HPDE6-E6E7 (cell line): Measurements from ENCODE around the gene HSD17B4.
"Not testable (repeated sequence)": the region's sequence is repeated elsewhere in the genome, so short reads cannot be mapped to it uniquely, and the experiment has no call there.

ENCODE experiments used
- DNase-seq: peaks from one replicate; pipeline ENCODE4 v3.0.0; 2011; ENCODE audit warnings: missing footprints; ENCODE audit errors: extremely low spot score

HSD17B4 gene

DNA sequence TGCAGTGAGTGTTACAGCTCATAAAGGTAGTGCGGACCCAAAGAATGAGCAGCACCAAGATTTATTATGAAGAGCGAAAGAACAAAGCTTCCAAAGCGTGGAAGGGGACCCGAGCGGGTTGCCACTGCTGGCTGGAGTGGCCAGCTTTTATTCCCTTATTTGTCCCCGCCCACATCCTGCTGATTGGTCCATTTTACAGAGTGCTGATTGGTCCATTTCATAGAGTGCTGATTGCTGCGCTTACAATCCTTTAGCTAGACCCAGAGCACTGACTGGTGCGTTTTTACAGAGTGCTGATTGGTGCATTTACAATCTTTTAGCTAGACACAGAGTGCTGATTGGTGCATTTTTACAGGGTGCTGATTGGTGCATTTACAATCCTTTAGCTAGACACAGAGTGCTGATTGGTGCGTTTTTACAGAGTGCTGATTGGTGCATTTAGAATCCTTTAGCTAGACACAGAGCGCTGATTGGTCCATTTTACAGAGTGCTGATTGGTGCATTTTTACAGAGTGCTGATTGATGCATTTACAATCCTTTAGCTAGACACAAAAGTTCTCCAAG lies 19.5 kb upstream of the HSD17B4 start:
- not testable (repeated sequence) for DNase-seq

DNA sequence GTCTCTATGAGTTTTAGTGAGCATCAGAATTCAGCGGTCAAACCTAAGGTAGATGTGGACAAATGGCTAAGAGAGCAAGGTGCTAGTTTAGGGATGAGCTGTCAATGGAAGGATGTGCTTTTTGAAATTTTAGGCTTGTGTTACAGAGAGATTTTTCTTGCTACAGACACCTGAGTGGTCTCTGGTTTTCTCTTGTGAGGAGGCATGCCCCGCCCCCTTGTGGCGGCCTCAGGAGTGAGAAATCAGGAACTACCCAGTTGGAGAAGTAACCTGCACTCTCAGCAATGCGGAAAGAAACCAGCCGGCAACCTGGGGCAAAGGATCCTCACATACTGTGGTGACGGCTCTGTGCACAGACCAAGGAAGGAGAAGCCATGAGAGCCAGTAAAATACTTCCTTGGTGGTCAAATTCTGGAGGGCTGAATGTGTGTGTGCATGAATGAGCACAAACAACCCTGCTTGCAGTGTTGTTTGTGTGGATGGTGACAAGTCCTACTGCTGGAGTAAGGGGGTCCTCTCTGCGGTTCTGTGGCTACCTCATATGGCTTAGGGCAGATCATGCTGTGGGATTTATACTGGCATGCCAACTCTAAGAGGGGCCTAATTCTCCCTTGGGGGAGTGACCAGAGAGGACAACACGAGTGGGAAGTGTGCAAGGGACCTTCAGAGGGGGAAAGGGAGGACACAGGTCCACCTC lies 16.7 kb upstream of the HSD17B4 start:
- no peak for DNase-seq

DNA sequence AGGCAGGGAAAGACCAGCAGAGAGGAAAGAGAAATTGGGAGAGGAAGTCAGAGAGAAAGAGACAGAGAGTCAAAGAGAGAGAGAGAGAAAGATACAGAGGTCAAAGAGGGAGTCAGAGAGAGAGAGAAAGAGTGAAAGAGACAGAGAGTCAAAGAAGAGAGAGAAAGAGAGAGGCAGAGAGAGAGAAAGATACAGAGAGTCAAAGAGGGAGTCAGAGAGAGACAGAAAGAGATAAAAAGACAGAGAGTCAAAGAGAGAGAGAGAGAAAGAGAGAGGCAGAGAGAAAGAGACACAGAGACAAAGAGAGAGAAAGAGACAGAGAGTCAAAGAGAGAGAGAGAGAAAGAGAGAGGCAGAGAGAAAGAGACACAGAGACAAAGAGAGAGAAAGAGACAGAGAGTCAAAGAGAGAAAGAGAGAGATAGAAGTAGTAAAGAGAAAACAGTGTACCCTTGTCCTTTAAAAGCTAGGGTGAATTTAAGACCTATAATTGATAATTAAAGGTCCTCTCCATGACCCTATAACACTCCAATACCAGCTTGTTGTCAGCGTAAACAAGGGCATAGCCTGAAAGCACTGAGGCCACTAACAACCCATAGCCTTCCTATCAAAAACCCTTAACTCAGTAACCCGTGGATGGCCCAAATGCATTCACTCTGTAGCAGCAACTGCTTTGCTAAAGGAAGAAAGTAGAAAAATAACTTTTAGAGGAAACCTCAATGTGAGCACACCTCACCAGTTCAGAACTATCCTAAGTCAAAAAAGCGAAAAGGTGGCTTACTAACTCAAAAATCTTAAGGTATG lies 14.3 kb upstream of the HSD17B4 start:
- DNase-seq: not testable (repeated sequence)

DNA sequence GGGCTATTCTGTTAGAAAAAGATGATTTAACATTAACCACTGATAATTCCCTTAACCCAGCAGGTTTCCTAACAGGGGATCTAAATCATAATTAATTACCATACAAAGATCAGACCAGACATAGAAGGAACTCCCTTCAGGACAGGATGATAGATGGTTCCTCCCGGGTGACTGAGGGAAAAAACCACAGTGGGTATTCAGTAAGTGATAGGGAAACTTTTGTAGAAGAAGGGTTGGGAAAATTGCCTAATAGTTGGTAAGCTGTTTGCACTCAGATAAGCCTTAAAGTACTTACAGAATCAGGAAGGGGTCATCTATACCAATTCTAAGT lies 13.7 kb upstream of the HSD17B4 start:
- not testable (repeated sequence) for DNase-seq

DNA sequence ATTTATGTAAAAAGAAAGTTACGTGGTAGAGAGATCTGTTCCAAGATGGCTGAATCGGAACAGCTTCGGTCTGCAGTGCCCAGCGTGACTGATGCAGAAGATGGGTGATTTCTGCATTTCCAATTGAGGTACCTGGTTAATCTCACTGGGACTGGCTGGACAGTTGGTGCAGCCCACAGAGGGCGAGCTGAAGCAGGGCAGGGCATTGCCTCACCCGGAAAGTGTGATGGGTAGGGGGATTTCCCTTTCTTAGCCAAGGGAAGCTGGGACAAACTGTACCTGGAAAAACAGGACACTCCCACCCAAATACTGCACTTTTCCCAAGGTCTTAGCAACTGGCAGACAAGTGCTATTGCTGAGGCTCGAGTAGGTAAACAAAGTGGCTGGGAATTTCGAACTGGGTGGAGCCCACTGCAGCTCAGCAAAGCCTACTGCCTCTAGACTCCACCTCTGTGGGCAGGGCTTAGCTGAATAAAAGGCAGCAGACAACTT lies 13.1 kb upstream of the HSD17B4 start:
- DNase-seq: no peak

DNA sequence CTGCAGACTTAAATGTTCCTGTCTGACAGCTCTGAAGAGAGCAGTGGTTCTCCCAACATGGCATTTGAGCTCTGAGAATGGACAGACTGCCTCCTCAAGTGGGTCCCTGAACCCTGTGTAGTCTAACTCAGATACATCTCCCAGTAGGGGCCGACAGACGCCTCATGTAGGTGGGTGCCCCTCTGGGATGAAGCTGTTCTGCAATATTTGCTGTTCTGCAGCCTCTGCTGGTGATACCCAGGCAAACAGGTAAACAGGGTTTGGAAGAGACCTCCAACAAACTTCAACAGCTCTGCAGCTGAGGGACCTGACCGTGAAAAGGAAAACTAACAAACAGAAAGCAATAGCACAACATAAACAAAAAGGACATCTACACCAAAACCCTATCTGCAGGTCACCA lies 12.7 kb upstream of the HSD17B4 start:
- DNase-seq: not testable (repeated sequence)

DNA sequence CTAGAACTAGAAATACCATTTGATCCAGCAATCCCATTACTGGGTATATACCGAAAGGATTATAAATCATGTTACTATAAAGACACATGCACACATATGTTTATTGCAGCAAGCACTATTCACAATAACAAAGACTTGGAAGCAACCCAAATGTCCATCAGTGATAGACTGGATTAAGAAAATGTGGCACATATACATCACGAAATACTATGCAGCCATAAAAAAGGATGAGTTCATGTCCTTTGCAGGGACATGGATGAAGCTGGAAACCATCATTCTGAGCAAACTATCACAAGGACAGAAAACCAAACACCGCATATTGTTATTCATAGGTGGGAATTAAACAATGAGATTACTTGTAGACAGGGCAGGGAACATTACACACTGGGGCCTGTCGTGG lies 7.7 kb upstream of the HSD17B4 start:
- not testable (repeated sequence) for DNase-seq

DNA sequence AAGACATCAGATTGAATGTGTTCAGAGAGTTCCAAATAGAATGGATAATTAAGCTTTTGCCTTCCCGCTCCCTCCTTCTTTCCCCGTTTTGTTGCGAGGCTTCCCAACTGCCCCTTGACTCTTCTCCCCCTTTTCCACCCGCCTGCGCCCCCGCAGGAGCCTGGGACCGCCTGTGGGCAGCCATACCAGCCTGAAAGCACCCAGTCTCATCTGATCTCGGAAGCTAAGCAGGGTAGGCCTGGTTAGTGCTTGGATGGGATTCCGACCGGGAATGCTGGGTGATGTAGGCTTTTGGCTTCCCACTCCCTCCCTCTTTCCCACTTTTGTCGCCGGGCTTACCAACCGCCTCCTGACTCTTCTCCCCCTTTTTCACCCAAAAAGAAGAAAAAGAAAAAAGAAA lies 6.8 kb upstream of the HSD17B4 start:
- no peak for DNase-seq

DNA sequence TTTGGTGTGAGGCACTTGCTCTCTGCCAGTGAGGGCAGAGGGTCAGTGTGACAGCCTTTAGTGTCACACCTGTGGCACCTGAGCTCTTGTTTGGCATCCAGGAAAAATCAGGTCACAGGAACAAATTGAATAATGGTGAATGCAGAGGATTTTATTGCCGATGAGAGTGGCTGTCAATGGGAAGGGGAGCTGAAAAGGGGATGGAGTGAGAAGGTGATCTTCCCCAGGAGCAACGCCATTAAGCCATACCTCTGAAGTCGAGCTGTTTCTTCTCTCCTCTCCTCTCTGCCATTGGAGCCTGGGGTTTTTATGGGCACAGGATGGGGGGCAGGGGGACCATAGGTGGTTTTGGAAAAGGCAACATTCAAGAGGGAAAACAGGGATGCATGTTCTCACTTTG lies 2.4 kb upstream of the HSD17B4 start:
- no peak for DNase-seq

DNA sequence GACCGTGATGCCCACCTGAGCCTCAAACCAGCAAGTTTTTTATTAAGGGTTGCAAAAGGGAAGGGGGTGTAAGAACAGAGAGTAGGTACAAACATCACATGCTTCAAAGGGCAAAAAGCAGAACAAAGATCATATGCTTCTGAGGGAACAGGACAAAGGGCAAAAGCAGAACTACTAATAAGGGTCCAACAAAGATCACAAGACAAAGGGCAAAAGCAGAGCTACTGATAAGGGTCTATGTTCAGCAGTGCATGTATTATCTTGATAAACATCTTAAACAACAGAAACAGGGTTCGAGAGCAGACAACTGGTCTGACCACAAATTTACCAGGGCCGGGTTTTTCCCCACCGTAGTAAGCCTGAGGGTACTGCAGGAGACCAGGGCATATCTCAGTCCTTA lies 1.7 kb upstream of the HSD17B4 start:
- not testable (repeated sequence) for DNase-seq

DNA sequence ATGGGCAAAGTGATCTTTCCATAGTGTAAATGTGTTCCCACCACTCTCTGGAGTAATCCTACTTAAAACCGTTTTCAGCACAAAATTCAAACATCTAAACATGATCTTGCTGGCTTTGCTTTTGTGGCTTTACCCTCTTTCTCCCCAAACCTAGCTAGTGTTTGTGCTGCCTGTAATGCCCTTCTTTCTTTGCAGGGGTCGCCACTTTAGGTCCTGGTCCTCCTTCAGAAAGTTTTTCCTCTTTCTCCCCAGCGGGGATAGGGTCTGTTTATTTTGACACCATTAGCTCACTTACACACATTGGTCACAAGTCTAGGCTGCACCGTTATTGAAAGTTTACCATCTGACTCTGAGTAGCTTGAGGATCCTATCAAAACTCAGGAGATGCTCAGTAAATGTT lies 736 bp upstream of the HSD17B4 start:
- no peak for DNase-seq

DNA sequence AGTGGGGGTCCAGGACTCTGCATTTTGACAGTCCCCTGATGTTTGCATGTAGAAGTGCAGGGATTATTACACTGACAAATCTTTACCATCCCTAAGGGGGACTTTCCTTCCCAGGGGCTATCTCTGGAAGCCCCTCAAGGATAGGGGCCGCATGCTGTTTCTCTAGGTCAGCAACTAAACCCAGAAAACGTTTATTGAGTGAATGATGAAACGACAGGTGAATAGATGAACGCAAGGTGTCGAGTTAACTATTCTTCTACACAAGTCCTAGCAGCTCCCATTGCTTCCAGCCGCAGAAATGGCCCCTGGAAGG lies 281 bp upstream of the HSD17B4 start:
- DNase-seq: no peak

DNA sequence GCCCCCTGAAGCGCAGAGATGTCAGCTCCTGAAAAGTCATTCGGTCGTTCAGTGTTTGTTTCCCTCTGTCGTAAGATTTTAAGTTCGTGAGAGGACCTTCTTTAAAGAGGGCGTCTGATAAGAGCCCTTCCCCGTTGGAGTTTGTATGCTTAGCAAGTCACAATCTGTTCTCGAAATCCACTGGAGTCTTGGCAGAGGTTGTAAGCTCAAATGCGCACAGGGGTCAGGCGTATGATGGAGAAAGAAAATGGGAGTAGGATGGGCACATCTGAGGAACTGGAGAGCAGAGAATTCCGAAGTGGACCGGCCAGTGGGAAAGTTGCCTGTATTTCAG lies 710 bp downstream of the HSD17B4 start:
- DNase-seq: no peak

DNA sequence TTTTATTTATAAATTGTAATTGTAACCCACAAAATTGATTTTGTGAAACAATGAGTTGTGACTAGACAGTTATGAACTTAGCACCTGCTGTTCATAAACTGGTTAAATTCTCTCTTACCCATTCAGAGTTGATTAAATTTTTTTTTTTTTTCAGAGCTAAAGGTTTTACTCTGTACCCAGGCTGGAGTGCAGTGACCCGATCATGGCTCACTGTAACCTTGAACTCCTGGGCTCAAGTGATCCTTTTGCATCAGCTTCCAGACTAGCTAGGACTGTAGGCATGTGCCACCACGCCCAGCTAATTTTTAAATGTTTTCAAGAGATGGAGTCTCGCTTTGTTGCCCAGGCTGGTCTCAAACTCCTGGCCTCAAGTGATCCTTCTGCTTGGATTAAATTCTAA lies 1.9 kb downstream of the HSD17B4 start:
- DNase-seq: no peak

DNA sequence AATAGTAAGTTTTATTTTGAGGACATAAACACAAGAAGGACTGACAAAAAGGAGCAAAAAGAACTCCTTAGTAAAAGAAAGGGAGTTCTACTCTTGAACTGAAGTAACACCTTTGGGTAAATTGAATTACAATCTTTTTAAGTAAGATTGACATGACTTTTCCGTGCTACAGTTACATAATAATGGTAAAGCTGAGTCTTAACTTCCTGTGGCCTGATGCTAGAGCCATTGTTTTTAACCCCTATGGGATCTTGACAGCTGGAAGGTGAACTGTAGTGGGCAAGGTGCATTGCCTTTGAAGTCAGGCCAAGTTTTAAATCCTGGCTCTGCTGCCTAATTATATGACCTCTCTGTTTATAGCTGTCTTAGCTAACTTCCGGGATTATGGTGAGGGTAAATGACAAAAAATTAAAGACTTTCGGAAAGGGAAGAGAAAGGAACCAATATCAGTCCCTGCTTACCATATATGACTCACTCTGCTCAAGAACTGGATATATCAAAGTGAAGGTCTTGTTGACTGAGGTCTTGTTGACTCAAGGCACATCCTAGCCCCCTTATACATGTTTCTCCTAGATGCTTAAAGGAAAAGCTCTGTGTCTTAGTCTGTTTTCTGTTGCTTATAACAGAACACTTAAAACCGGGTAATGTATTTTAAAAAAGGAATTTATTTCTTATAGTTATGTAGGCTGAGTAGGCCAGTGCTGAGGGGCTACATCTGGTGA lies 6.8 kb downstream of the HSD17B4 start:
- no peak for DNase-seq

DNA sequence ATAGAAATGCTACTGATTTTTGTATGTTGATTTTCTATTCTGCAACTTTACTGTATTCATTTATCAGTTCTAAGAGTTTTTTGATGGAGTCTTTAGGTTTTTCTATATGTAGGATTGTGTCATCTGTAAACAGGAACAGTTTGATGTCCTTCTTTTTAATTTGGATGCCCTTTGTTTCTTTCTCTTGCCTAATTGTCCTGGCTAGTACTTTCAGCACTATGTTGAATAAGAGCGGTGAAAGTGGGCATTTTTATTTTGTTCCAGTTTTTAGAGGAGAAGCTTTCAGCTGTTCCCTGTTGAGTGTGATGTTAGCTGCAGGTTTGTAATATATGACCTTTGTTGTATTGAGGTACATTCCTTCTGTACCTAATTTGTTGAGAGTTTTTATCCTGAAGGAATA lies 13.3 kb downstream of the HSD17B4 start:
- no peak for DNase-seq

DNA sequence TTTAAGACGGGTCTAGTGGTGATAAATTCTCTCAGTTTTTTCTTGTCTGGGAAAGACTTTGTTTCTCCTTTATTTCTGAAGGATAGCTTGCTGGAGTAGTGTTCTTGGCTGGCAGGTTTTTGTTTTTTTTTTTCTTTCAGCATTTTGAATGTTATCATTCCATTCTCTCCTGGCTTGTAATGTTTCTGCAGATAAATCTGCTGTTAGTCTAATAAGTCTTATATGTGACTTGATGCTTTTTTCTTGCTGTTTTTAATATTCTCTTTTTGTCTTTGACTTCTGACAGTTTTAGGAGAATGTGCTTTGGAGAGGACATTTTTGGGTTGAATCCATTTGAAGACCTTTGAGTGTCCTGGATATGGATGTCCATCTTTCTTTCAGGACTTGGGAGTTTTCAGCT lies 16.0 kb downstream of the HSD17B4 start:
- no peak for DNase-seq

DNA sequence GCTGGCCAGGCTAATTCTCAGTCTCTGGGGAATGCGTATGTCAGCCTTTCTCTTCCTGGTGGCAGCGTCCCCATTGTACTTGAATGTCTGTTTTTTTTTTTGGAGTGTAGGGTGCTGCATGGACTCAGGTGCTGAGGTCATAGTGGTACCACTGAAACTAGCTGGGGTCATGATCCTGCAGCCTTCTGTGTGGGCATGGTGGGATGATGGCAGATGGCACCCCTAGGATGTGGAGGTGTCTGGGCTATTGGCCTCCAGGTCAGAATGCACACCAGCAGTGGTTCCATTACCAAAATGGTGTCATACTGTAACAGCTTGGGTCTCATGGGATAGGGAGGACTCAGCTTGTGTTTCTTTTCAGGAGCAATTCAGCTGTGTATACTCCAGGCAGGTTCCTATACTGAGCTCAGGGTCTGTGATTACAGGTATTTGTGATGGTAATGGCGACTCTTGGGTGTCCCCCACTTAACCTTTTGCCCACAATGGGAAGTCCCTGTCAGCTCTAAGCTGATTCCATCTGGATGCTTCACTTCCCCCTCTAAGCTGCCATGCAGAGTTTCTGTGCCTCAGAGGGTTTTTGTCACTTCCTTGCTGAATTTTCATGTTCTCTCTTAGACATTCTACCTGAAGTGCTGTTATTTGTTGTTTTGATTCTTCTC lies 17.9 kb downstream of the HSD17B4 start:
- no peak for DNase-seq

DNA sequence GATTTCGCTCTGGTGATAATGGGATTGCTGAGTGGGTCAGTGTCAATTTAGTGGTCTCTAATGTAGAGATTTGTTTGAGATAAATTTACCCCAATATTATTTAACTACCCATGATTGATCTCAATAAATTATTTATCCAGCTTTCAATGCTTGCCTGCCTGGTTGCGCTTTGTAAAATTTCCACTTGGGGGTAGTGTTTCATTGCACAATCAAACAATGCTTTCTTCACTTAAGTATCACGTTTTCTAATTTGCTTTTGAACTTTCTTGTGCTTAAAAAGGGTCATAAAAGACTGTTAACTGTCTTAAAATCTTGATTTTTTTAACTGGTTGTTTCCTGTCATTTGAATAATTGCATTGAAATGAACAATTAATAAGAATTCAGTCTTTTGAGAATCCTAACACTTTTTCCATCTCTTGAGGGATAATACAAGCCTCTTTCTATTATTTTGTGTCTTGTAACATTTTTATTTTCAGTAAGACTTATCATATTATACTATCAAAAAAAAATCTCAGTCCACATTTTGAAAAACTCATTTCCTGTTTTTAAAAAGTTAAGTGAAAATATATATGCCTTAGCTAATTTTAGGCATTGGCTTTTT lies 18.7 kb downstream of the HSD17B4 start:
- DNase-seq: no peak

DNA sequence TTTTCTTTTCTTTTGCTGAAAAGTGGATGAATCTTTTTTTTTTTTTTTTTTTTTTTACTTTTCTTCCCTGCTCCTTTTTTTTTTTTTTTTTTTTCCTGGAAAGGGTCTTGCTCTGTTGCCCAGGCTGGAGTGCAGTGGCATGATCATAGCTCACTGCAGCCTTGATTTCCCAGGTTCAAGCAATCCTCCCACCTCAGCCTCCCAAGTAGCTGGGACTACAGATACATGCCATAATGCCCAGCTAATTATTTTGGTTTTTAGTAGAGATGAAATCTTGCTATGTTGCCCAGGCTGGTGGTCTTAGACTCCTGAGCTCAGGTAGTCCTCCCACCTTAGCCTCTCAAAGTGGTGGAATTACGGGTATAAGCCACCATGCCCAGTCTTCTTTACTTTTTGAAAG lies 20.9 kb downstream of the HSD17B4 start:
- no peak for DNase-seq

DNA sequence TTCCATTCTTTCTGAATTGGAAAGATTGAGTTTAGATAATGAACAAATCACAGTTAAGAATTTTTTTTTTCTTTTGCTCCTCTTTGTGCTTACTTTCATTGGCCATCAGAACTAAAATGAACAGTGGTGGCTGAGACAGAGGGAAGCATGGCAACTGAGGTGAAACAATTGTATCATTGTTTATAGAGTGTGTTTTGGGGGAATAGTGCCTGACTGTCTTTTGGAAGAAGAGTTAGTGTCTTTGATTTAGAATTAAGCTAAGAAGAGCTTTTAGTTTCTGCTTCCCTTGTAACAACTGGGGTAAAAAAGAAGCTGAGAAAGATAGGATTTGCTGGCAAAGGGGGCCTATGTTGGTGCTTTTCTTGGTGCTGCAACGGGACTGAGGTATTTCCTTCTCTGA lies 24.0 kb downstream of the HSD17B4 start:
- no peak for DNase-seq

DNA sequence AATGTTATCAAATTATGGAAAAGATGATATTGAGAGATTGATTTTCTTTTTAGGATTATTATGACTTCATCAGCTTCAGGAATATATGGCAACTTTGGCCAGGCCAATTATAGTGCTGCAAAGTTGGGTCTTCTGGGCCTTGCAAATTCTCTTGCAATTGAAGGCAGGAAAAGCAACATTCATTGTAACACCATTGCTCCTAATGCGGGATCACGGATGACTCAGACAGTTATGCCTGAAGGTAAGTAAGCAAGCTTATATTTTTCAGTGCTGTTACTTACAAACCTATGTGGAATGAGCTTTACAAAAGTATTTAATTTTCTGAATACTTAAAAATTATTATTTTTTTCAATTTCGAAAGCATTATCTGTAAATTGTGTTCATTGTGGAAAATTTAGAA lies 26.5 kb downstream of the HSD17B4 start:
- peak; percentile 2 for DNase-seq
